Kidney epithelial cell (primary cell): ENCODE results near the gene SEZ6. TPM values are rescaled to one million over a fixed set of nuclear protein-coding genes. Genes with fewer than 3 reads are reported as not detected.

Experiments used
- DNase-seq: peaks from one replicate; pipeline ENCODE4 v3.0.0-alpha.2; 2010; ENCODE audit warnings: low read depth
- H3K27me3 ChIP-seq: 2 replicates; pipeline ENCODE4 v1.6.0; 2011; ENCODE audit warnings: low read length; ENCODE audit not compliant: control insufficient read depth, insufficient read depth
- H3K36me3 ChIP-seq: 2 replicates; pipeline ENCODE4 v1.5.1; 2011; ENCODE audit warnings: low read length; ENCODE audit not compliant: control insufficient read depth, insufficient read depth
- H3K4me3 ChIP-seq: 2 replicates; pipeline ENCODE4 v1.5.1; 2011; ENCODE audit warnings: low read depth, mild to moderate bottlenecking, control low read depth, low read length
- total RNA-seq: library from RNA; depleted of rRNA; stranded (reverse); fragments of >200 nt; gene quantifications from 2 replicates; pipeline ENCODE4 v1.2.3, GENCODE V29; 2015
- TF ChIP-seq, protein P1 (sequence below): IDR thresholded peaks from 2 replicates; pipeline ENCODE4 v1.5.1; 2011; ENCODE audit warnings: mild to moderate bottlenecking, moderate library complexity, low read length, control low read depth, inconsistent platforms; ENCODE audit not compliant: insufficient read depth, poor library complexity, severe bottlenecking

Gene SEZ6
- total RNA-seq, 1 donor from 2014 or later: not detected

- H3K4me3 ChIP-seq: no peak overlapping the region
- DNase-seq: no peak
- H3K36me3 ChIP-seq: no peaks in the 10 kb centered on the region
- H3K27me3 ChIP-seq: peaks cover 18% of the 10 kb centered on the region
- TF ChIP-seq, protein P1, sequence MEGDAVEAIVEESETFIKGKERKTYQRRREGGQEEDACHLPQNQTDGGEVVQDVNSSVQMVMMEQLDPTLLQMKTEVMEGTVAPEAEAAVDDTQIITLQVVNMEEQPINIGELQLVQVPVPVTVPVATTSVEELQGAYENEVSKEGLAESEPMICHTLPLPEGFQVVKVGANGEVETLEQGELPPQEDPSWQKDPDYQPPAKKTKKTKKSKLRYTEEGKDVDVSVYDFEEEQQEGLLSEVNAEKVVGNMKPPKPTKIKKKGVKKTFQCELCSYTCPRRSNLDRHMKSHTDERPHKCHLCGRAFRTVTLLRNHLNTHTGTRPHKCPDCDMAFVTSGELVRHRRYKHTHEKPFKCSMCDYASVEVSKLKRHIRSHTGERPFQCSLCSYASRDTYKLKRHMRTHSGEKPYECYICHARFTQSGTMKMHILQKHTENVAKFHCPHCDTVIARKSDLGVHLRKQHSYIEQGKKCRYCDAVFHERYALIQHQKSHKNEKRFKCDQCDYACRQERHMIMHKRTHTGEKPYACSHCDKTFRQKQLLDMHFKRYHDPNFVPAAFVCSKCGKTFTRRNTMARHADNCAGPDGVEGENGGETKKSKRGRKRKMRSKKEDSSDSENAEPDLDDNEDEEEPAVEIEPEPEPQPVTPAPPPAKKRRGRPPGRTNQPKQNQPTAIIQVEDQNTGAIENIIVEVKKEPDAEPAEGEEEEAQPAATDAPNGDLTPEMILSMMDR: no peak
Measured at GRCh38 chr17:29049541-29050145, 43.8 kb upstream of the SEZ6 start.

DNA sequence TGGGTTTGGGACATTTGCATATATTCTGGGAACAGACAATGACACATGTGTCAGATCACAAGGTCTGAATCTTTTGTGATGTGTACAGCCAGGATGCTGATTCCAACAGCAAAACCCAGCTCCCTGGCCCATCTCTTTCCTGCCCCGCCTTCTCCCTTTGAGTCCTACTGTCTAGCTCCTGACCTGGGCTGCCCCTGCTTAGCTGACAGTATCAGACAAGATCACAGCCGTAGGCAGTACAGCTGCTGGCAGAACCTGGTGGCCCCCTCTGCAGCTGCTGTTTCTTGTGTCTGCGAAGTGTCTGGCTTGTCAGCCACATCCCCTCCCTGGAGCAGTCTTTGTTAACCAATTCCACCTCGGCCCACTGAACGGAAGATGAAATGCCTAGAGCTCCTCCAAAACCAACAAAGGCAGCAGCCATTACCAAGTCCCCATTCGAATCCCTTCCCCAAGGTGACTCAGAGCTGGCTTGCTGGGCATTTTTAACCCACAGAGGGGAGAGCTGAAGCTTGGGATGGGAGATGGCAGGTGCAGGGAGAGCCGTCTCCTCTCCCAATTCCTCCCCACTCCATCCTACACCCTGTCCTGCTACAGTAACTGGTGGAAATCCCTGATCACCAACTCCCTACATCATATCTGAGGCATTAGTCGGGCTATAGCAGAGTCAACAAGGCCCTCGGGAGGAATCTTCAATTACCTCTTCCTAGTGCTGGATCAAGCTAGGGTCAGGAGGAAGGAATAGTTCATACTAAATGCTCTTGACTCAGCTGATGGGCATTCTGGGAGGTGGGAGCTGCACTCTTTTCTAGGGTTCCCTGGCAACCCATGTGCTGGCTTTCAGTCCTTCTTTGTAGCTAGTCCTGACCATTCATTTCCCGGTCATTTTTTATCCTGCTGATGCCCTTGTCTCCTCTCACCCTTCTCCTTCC, 42.9 kb upstream of the SEZ6 start:
- H3K4me3 ChIP-seq: no peak overlapping the region
- peaks cover 16% of the 10 kb centered on the region for H3K27me3 ChIP-seq
- no peak for DNase-seq
- no peaks in the 10 kb centered on the region for H3K36me3 ChIP-seq
- TF ChIP-seq, protein P1: no peak

DNA sequence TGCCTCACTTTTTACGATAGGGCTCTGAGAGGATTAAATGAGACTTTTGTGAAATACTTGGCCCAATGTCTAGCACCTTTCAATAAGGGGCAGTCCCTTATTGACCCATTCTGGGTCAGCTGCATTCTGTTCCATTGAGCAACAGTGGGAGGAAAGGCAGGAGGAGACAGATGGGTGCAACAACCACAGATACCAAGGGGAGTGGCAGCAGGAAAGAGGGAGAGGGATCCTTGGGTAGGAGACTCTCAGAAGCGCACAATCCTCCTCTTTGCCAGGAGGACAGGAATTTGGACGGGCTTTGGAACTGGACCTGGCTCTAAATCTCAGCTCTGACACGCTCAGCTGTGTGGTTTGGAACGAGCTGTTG, 40.6 kb upstream of the SEZ6 start:
- no peak for DNase-seq
- H3K4me3 ChIP-seq: no peak overlapping the region
- H3K36me3 ChIP-seq: no peaks in the 10 kb centered on the region
- TF ChIP-seq, protein P1: no peak
- H3K27me3 ChIP-seq: peaks cover 11% of the 10 kb centered on the region

GRCh38 chr17:29045734-29046472, 40.1 kb upstream of the SEZ6 start:
- TF ChIP-seq, protein P1: no peak
- peaks cover 11% of the 10 kb centered on the region for H3K27me3 ChIP-seq
- no peak for DNase-seq
- H3K4me3 ChIP-seq: no peak overlapping the region
- H3K36me3 ChIP-seq: no peaks in the 10 kb centered on the region

DNA sequence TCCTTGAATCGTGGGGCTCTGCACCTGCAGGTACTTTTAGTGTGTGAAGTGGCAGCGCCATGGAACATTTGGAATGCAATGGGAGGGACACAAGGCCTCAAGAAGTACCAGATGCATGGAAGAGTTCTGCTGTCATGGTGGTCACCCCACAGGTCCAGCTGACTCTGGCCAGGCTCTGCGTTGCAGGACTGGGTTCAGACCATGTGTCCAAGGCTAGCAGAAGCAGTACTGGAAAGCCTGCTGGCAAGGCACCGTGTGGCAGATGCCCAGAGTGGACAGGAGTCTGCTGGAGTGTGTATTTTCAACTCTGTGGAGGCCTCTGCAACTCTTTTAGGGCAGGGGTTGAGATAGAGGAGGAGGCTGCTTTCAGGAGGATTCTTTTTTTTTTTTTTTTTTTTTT, 39.2 kb upstream of the SEZ6 start:
- H3K36me3 ChIP-seq: no peaks in the 10 kb centered on the region
- TF ChIP-seq, protein P1: no peak
- peaks cover 11% of the 10 kb centered on the region for H3K27me3 ChIP-seq
- no peak for DNase-seq
- H3K4me3 ChIP-seq: no peak overlapping the region
